ENCODE results near the gene DEF6.

DNA sequence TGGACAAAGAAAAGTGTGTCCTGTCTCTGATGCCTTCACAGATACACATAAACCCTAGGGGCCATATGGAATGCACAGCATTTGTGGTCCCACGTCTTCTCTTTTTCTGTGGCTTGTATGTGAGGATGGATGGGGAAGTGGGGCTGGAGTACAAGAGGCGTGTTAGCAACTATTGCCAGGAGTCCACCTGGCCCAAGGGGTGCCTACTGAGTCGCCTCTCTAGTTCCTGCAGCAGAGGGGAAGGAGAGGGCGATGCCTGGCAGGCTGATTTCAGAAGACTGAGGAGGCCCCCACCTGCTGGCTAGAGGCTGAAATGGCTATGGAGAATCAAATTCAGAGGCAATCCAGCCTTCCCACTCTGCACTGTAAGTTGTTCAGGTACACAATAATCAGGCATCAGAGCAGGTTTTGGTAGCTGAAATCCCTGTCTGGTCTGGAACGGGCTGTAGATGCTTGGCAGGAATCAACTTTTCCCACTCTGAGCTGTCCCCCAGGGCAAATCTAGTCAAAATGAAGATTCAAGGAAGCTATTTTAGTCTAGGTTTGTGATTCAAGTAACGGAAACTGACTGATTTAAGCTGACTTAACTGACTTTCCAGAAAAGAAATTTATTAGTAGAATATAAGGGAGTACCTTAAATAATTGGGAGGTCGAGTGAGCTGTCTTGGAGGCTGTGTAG is 29.9 kb downstream of the DEF6 start:
- TF ChIP-seq POLR2AphosphoS5 (IDR thresholded peaks at IDR 0.05) (no peak), POLR2A (IDR thresholded peaks at IDR 0.05; ENCODE audit: low read depth) (no peak), EP300 (IDR thresholded peaks at IDR 0.05) (no peak)
- TF ChIP-seq, protein P1, sequence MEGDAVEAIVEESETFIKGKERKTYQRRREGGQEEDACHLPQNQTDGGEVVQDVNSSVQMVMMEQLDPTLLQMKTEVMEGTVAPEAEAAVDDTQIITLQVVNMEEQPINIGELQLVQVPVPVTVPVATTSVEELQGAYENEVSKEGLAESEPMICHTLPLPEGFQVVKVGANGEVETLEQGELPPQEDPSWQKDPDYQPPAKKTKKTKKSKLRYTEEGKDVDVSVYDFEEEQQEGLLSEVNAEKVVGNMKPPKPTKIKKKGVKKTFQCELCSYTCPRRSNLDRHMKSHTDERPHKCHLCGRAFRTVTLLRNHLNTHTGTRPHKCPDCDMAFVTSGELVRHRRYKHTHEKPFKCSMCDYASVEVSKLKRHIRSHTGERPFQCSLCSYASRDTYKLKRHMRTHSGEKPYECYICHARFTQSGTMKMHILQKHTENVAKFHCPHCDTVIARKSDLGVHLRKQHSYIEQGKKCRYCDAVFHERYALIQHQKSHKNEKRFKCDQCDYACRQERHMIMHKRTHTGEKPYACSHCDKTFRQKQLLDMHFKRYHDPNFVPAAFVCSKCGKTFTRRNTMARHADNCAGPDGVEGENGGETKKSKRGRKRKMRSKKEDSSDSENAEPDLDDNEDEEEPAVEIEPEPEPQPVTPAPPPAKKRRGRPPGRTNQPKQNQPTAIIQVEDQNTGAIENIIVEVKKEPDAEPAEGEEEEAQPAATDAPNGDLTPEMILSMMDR (IDR thresholded peaks at IDR 0.05), result peak; percentile 41 to 64 (median 53)

Measured in esophagus muscularis mucosa (tissue), 4 donors.